SHP77 (cell line): Measurements from ENCODE around the gene ADSL.
"Not testable (repeated sequence)": the region's sequence is repeated elsewhere in the genome, so short reads cannot be mapped to it uniquely, and the experiment has no call there.

Experiments used
- DNase-seq, 2 experiments: peaks; one replicate each; lab custom pipeline; 2025; lab: John Stamatoyannopoulos, UW

ADSL gene

GRCh38 chr22:40346185-40347118 is at the start of gene ADSL:
Gene ADSL, plus strand, starts transcription at chr22:40346500. Its CDS starts 59 bp downstream, at chr22:40346559.
- DNase-seq = peak; percentile 84 to 91

- DNase-seq = no peak
Measured at GRCh38 chr22:40300316-40300715, 46.0 kb upstream of the ADSL start.

DNA sequence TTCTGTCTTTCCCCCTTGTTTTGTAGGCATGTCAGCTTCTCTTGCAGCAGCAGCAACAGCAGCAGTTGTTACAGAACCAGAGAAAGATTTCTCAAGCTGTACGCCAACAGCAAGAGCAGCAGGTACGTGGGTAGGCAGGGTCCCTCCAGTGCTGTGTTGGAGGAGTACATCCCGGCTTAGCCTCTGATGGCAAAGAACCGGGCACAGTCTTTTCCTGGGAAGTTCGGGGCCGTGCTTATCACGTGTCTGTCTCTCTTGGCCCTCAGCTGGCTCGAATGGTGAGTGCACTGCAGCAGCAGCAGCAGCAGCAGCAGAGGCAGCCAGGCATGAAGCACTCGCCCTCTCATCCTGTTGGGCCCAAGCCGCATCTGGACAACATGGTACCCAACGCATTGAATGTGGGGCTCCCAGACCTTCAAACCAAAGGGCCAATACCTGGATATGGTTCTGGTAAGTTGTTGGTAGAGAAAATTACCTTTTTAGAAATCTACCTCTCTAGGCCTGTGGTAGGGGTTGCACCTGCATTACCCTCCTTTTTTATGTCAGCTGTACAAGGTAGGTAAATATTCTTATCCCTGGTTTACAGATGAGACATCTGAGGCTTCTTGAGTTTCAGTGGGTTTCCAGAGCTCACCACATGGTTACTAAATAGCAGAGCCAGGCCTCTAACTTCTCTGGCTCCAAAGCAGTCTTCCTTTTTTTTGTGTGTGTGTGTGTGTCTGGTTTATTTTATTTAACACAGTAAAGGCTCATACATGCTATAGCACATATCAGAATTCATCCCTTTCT is 45.2 kb upstream of the ADSL start:
- no peak for DNase-seq

DNA sequence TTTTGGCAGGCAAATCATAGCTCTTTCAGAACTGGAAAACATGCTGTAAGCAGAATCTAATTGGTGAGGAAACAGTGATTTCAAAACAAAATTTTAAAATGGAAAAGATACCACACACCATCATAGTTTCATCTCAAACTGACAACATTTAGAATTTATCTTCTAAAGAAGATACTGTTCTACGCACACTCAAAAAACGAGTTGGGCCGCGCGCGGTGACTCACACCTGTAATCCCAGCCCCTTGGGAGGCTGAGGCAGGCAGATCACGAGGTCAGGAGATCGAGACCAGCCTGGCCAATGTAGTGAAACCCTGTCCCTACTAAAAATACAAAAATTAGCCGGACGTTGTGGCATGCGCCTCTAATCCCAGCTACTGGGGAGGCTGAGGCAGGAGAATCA is 44.2 kb upstream of the ADSL start:
- DNase-seq = no peak

DNA sequence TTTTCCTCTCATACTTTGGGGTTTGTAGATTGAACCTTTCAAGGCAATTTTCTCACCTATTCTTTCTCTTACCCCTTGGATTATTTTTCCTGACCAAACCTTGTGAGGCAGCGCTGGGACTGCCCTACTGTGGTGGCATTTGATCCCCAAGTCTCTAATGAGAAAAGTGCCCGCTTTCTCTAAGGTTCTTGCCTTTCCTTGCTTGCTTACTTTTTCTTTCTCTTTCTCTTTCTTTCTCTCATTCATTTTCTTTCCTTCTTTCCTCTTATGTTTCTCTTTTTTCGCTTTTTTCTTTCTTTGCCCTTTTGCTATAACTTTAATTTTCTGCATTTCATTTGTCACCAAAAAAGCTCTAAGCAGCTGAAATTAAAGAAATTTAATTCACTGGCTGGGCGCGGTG is 40.7 kb upstream of the ADSL start:
- DNase-seq = no peak

DNA sequence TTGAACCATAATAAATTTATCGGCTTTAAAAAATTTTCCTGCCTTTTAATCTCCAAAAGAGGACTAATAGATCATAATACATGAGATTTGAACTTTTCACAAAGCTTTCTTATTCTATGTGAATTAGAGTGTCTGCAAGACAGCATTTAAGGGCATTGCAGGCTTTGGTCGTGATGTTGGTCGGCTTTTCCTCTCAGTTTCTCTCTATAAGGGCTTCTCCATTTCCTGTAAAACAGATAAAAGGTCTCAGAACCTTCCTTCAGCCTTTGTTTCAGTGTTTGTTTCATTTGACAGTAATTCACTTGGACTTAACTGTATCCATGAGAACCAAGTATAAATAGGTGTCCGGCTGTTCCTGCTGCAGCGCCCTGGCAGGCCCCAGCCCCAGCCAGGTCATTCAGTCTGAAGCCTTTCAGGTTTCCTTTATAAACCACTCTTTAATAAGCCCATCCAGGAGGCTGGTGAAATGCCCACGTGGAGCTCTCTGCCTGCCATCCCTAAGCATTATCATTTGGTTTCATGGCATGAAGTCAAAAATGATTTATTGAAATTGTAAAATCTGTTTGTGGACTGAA is 37.2 kb upstream of the ADSL start:
- DNase-seq = no peak

- DNase-seq = no peak
Measured at GRCh38 chr22:40309631-40310030, 36.7 kb upstream of the ADSL start.

- DNase-seq = no peak
Measured at GRCh38 chr22:40310081-40310767, 36.1 kb upstream of the ADSL start.

- DNase-seq = no peak
Measured at GRCh38 chr22:40310768-40311120, 35.6 kb upstream of the ADSL start.

GRCh38 chr22:40311646-40312045 is 34.7 kb upstream of the ADSL start:
- DNase-seq = not testable (repeated sequence)

GRCh38 chr22:40312050-40312449 is 34.2 kb upstream of the ADSL start:
- no peak for DNase-seq

DNA sequence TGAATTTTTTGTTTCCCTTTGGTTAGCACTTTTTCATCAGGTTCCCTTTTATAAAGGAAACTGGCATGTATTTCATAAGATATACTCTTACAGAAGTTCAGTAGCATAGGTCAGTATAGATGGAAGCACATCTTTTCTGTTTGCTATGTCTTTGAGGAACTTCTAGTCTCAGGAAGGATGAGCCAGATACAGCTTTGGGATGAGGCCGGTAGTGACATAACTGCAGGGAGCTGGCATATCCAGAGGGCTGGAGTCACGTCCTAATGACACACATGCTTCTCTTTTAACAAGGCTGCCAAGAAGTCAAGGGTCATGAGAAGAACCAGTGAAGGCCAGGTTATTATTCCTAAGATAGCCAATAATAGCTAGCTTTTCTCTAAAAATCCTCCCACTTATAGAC is 33.3 kb upstream of the ADSL start:
- DNase-seq = no peak

GRCh38 chr22:40314041-40314440 is 32.3 kb upstream of the ADSL start:
- no peak for DNase-seq

GRCh38 chr22:40320687-40321086 is 25.6 kb upstream of the ADSL start:
- no peak for DNase-seq

- no peak for DNase-seq
Measured at GRCh38 chr22:40322021-40322420, 24.3 kb upstream of the ADSL start.

- no peak for DNase-seq
Measured at GRCh38 chr22:40322818-40323447, 23.4 kb upstream of the ADSL start.

GRCh38 chr22:40323681-40324171 is 22.6 kb upstream of the ADSL start:
- DNase-seq = no peak

- DNase-seq = no peak
Measured at GRCh38 chr22:40324468-40325305, 21.6 kb upstream of the ADSL start.

DNA sequence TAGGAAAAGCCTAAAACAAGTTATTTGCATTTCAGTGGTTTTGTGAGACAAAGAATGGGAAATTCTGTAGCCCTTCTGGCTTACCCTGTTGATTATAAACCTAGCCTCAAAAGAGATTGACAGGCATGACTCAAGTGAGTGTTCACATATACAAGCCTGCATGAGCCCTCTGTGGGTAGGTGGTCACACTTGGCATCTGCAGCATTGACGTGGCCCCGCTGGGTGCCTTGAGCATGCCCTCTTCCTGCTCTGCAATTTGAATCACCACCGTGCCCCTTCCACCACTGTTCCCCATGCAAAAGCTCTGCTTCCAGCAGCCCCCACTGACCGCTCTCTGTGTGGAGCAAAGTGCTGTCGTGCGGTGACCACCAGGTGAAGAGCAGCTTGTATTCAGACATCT is 21.0 kb upstream of the ADSL start:
- DNase-seq = no peak

DNA sequence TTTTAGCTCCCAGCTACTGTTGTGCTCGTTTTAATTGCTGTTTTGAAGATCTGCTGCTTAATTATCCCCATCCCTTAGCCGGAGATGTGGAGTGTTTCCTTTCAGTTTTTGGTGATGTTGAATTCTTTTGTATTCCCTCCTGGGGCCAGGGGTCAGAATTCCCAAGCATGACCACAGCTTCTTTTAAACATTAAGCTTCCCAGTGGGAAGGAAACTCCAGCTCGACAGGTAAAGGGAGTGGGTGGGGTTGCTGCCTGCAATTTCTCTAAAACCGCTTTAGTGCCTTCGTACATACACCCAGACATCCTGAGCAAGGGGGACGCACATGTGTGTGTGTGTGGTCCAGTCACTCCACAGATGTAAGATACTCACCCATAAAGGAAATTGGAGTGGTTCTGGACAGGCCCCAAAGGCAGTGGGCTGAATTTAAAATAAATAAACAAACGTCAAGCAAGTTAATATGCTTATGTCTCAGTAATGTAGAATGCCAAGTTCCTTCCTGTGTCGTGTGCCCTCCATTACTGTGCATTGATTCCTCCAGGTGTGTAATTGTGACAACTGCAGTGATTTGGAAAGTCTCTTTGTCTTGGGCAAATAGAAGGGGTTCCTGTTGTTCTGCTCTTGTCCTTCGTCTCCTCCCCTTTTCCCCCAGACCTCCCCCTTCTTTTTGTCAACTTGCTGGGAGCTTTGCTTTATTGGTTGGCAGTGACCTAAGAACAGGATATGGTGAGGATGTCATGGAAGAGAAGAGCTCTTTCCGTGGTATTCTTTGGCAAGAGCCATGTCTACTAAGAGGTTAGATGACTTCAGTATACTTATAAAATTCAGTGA is 19.2 kb upstream of the ADSL start:
- no peak for DNase-seq
